Nephron progenitor cell (in vitro differentiated cells): ENCODE results near the gene RDH13.

Experiments used
- DNase-seq: peaks from one replicate; pipeline ENCODE4 v3.0.0; 2021
- H3K27ac Mint-ChIP-seq: 2 replicates; pipeline ENCODE4 v1.8.0; 2021; ENCODE audit warnings: mild to moderate bottlenecking, moderate library complexity, mixed read lengths
- H3K27me3 Mint-ChIP-seq: 2 replicates; pipeline ENCODE4 v1.8.0; 2021; ENCODE audit warnings: mild to moderate bottlenecking, low read depth, mixed read lengths; ENCODE audit not compliant: poor library complexity
- H3K36me3 Mint-ChIP-seq: 2 replicates; pipeline ENCODE4 v1.8.0; 2021; ENCODE audit warnings: low read depth, mixed read lengths
- H3K4me1 Mint-ChIP-seq: 2 replicates; pipeline ENCODE4 v1.8.0; 2021; ENCODE audit warnings: mixed read lengths
- H3K4me3 Mint-ChIP-seq: 2 replicates; pipeline ENCODE4 v1.8.0; 2021; ENCODE audit warnings: mild to moderate bottlenecking, moderate library complexity, mixed read lengths
- H3K9me3 Mint-ChIP-seq: 2 replicates; pipeline ENCODE4 v1.8.0; 2021; ENCODE audit warnings: mild to moderate bottlenecking, moderate library complexity, mixed read lengths
- CTCF ChIP-seq: fragments of 200-600 bp; sonication (generic); IDR thresholded peaks from 2 replicates; pipeline ENCODE4 v1.5.0; 2021; ENCODE audit warnings: antibody characterized with exemption

Gene RDH13

GRCh38 chr19:55088543-55089341, 25.8 kb upstream of the RDH13 start:
- Mint-ChIP-seq H3K4me3 (peak overlapping the region; percentile 87), H3K36me3 (no peaks in the 10 kb centered on the region), H3K4me1 (peaks cover 46% of the 10 kb centered on the region), H3K27me3 (peaks cover 37% of the 10 kb centered on the region), H3K27ac (peak overlapping the region; percentile 69), H3K9me3 (no peaks in the 10 kb centered on the region)
- TF ChIP-seq CTCF: peak; percentile 92
- peak; percentile 97 for DNase-seq

GRCh38 chr19:55088021-55088451, 25.1 kb upstream of the RDH13 start:
- no peak for TF ChIP-seq CTCF
- Mint-ChIP-seq H3K27me3 (peaks cover 44% of the 10 kb centered on the region), H3K4me1 (peaks cover 48% of the 10 kb centered on the region), H3K9me3 (peaks cover 2% of the 10 kb centered on the region), H3K4me3 (peak overlapping the region; percentile 87), H3K27ac (no peak overlapping the region), H3K36me3 (no peaks in the 10 kb centered on the region)
- no peak for DNase-seq

- peaks cover 8% of the 10 kb centered on the region for H3K9me3 Mint-ChIP-seq
- H3K27ac Mint-ChIP-seq: no peak overlapping the region
- peaks cover 50% of the 10 kb centered on the region for H3K27me3 Mint-ChIP-seq
Observed at GRCh38 chr19:55087542-55087901, 24.6 kb upstream of the RDH13 start.

GRCh38 chr19:55086730-55087541, 24.0 kb upstream of the RDH13 start:
- DNase-seq: peak; percentile 98
- no peak for TF ChIP-seq CTCF
- Mint-ChIP-seq H3K9me3 (peaks cover 10% of the 10 kb centered on the region), H3K4me1 (peaks cover 55% of the 10 kb centered on the region), H3K4me3 (peak overlapping the region; percentile 87), H3K27me3 (peaks cover 55% of the 10 kb centered on the region), H3K27ac (no peak overlapping the region), H3K36me3 (peaks cover 4% of the 10 kb centered on the region)

More at GRCh38 chr19:55087542-55087901, 24.6 kb upstream of the RDH13 start:
- no peak for DNase-seq
- Mint-ChIP-seq H3K4me1 (peaks cover 54% of the 10 kb centered on the region), H3K36me3 (peaks cover 4% of the 10 kb centered on the region), H3K4me3 (peak overlapping the region; percentile 87)
- no peak for TF ChIP-seq CTCF

GRCh38 chr19:55085923-55086715, 23.2 kb upstream of the RDH13 start:
- Mint-ChIP-seq H3K27ac (no peak overlapping the region), H3K4me1 (peaks cover 51% of the 10 kb centered on the region), H3K9me3 (peaks cover 10% of the 10 kb centered on the region), H3K27me3 (peaks cover 64% of the 10 kb centered on the region), H3K4me3 (peak overlapping the region; percentile 71), H3K36me3 (peaks cover 4% of the 10 kb centered on the region)
- no peak for TF ChIP-seq CTCF
- DNase-seq: no peak
